ENCODE results near the gene GPR22.

The GPR22 gene
- long read RNA-seq: 0 reads

- no peak for DNase-seq (ENCODE audit: low read depth in 1 of 2, low spot score in 1 of 2)
- H3K27ac ChIP-seq (replicated peaks): no peak within 1 kb of the TSS
- H3K27me3 ChIP-seq (ENCODE audit: insufficient read depth, poor library complexity, severe bottlenecking): no peaks in the 10 kb centered on the region
- no peak within 1 kb of the TSS for H3K4me3 ChIP-seq (replicated peaks; ENCODE audit: insufficient read depth, low read length)
- TF ChIP-seq GABPA (IDR thresholded peaks at IDR 0.05; ENCODE audit: low read depth) (no peak), REST (IDR thresholded peaks at IDR 0.05; ENCODE audit: insufficient replicate concordance, low read depth) (no peak), SPI1 (IDR thresholded peaks at IDR 0.05; ENCODE audit: borderline replicate concordance, low read depth) (no peak), CTCF (IDR thresholded peaks at IDR 0.05; ENCODE audit: insufficient read depth, low read length) (no peak), POLR2AphosphoS5 (IDR thresholded peaks at IDR 0.05; ENCODE audit: low read depth) (no peak)
Observed at GRCh38 chr7:107469929-107470328, at the start of gene GPR22. Gene GPR22, plus strand, starts transcription at chr7:107470057. Its CDS starts 4,004 bp downstream, at chr7:107474061.

- no peak for DNase-seq (ENCODE audit: low read depth in 1 of 2, low spot score in 1 of 2)
- Histone ChIP-seq H3K4me3 (replicated peaks; ENCODE audit: insufficient read depth, low read length) (no peak overlapping the region), H3K27me3 (ENCODE audit: insufficient read depth, poor library complexity, severe bottlenecking) (no peaks in the 10 kb centered on the region), H3K27ac (replicated peaks) (no peak overlapping the region)
- TF ChIP-seq POLR2AphosphoS5 (IDR thresholded peaks at IDR 0.05; ENCODE audit: low read depth) (no peak), CTCF (IDR thresholded peaks at IDR 0.05; ENCODE audit: insufficient read depth, low read length) (no peak), REST (IDR thresholded peaks at IDR 0.05; ENCODE audit: insufficient replicate concordance, low read depth) (no peak), GABPA (IDR thresholded peaks at IDR 0.05; ENCODE audit: low read depth) (no peak), SPI1 (IDR thresholded peaks at IDR 0.05; ENCODE audit: borderline replicate concordance, low read depth) (no peak)
Observed at GRCh38 chr7:107427462-107427861, 42.4 kb upstream of the GPR22 start.

GRCh38 chr7:107428642-107429041 is 41.2 kb upstream of the GPR22 start:
- H3K4me3 ChIP-seq (replicated peaks; ENCODE audit: insufficient read depth, low read length): no peak overlapping the region
- no peaks in the 10 kb centered on the region for H3K27me3 ChIP-seq (ENCODE audit: insufficient read depth, poor library complexity, severe bottlenecking)
- DNase-seq (ENCODE audit: low read depth in 1 of 2, low spot score in 1 of 2): no peak
- H3K27ac ChIP-seq (replicated peaks): no peak overlapping the region
- no peak for TF ChIP-seq SPI1 (IDR thresholded peaks at IDR 0.05; ENCODE audit: borderline replicate concordance, low read depth)

GRCh38 chr7:107430057-107430456 is 39.8 kb upstream of the GPR22 start:
- no peaks in the 10 kb centered on the region for H3K27me3 ChIP-seq (ENCODE audit: insufficient read depth, poor library complexity, severe bottlenecking)
- H3K27ac ChIP-seq (replicated peaks): no peak overlapping the region
- TF ChIP-seq SPI1 (IDR thresholded peaks at IDR 0.05; ENCODE audit: borderline replicate concordance, low read depth) (peak; percentile 56; the same call in 1 of the 2 replicates), REST (IDR thresholded peaks at IDR 0.05; ENCODE audit: insufficient replicate concordance, low read depth) (no peak)
- DNase-seq (ENCODE audit: low read depth in 1 of 2, low spot score in 1 of 2): no peak
- no peak overlapping the region for H3K4me3 ChIP-seq (replicated peaks; ENCODE audit: insufficient read depth, low read length)

All from HL-60 (cell line).